ENCODE results near the gene TARBP1.

- no peak for TF ChIP-seq CTCF (IDR thresholded peaks at IDR 0.05)
- TF ChIP-seq POLR2A (IDR thresholded peaks at IDR 0.05), result no peak
Observed at GRCh38 chr1:234355782-234356510, 123.0 kb downstream of the TARBP1 start.

Measured in testis (tissue), 2 donors.